NB4 (cell line): ENCODE data around the gene SIK2.

ENCODE experiments used
- DNase-seq: peaks from one replicate; pipeline ENCODE4 v3.0.0; 2010; ENCODE audit warnings: low read depth
- H3K4me3 ChIP-seq: one replicate; pipeline ENCODE4 v1.5.1; 2011; ENCODE audit warnings: mild to moderate bottlenecking, low read depth, low read length, moderate library complexity
- MYC ChIP-seq: IDR thresholded peaks from 2 replicates; pipeline ENCODE4 v1.6.1; 2011; ENCODE audit warnings: low read depth, low read length
- POLR2A ChIP-seq: IDR thresholded peaks from 2 replicates; pipeline ENCODE4 v1.6.1; 2011; ENCODE audit warnings: mild to moderate bottlenecking; ENCODE audit not compliant: insufficient read length; ENCODE audit errors: extremely low read depth
- TF ChIP-seq, protein P1 (sequence below): IDR thresholded peaks from 2 replicates; pipeline ENCODE4 v1.6.1; 2011; ENCODE audit warnings: low read depth, low read length
- TF ChIP-seq, protein P2 (sequence below): IDR thresholded peaks from one replicate; pipeline ENCODE4 v1.5.1; 2012; ENCODE audit warnings: low read depth, low read length

The SIK2 gene

DNA sequence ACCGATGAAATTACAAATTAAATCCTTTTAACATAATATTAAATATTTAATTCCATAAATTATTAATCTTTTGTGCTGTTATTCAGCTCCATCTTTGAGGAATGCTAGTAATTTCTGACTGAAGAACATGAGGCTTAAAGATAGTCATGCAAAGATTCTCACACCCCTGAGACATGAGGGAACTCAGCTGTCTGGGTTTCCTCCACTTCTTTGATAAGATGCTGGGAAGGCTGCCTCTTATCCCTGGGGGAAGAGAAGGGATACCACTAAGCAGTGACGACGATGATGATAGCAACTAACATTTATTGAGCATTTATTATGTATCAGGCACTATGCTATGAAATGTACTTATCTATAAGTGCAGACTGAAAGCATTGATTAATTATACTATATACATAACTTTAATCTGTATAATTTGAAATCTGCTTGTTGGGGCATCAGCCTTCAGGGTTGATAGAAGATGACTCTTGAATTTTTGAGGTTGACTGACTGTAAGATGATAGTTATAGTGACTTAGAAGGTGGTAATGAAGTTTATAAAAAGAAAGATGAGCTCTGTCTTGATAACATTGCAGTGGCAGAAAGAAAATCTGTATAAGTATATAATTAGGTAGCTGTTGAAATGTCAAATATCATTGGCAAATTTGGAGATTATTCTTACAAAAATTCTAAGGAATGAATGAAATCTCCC lies 78.4 kb downstream of the SIK2 start:
- no peak overlapping the region for H3K4me3 ChIP-seq
- no peak for DNase-seq
- TF ChIP-seq POLR2A (no peak), MYC (no peak)
- TF ChIP-seq, protein P1, sequence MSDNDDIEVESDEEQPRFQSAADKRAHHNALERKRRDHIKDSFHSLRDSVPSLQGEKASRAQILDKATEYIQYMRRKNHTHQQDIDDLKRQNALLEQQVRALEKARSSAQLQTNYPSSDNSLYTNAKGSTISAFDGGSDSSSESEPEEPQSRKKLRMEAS: no peak
- TF ChIP-seq, protein P2, sequence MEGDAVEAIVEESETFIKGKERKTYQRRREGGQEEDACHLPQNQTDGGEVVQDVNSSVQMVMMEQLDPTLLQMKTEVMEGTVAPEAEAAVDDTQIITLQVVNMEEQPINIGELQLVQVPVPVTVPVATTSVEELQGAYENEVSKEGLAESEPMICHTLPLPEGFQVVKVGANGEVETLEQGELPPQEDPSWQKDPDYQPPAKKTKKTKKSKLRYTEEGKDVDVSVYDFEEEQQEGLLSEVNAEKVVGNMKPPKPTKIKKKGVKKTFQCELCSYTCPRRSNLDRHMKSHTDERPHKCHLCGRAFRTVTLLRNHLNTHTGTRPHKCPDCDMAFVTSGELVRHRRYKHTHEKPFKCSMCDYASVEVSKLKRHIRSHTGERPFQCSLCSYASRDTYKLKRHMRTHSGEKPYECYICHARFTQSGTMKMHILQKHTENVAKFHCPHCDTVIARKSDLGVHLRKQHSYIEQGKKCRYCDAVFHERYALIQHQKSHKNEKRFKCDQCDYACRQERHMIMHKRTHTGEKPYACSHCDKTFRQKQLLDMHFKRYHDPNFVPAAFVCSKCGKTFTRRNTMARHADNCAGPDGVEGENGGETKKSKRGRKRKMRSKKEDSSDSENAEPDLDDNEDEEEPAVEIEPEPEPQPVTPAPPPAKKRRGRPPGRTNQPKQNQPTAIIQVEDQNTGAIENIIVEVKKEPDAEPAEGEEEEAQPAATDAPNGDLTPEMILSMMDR: no peak

DNA sequence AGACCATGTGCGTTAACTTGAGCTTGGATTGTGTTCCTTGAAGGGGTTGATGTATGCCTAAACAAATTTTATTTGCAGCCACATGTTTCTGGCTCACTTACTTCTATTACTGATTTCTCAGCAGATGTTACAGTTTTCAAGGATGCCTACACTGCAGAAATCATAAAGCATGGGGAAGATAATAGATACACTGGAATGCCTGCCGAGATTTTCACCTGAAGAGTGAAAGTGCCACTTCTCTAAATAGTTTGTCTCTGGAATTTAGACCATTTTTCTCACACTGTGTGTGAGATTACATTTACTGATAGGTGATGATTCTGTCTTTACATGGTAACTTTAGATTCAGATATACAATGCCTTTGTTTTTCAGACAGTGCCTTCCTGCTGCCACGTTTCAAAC lies 81.6 kb downstream of the SIK2 start:
- H3K4me3 ChIP-seq: no peak overlapping the region
- DNase-seq: no peak
- TF ChIP-seq POLR2A: no peak
- TF ChIP-seq MYC: no peak

- H3K4me3 ChIP-seq: no peak overlapping the region
- TF ChIP-seq, protein P1: no peak
- no peak for TF ChIP-seq POLR2A
- TF ChIP-seq, protein P2: no peak
- no peak for TF ChIP-seq MYC
- no peak for DNase-seq
Measured at GRCh38 chr11:111684251-111684650, 82.0 kb downstream of the SIK2 start.

DNA sequence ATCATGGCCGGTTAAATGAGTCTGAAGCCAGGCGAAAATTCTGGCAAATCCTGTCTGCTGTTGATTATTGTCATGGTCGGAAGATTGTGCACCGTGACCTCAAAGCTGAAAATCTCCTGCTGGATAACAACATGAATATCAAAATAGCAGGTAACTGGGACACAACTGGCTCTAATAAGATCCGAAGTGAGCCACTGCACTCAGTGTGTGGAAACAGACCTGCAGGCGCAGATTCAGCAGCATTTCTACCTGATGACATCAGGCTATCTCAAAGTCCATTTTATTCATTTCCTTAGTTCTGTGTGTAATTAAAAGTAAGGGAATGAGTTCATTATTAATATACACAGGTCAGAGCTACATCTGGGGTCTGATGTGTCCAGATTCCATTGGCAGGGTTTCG lies 85.8 kb downstream of the SIK2 start:
- TF ChIP-seq POLR2A: no peak
- TF ChIP-seq, protein P2: no peak
- TF ChIP-seq, protein P1: no peak
- TF ChIP-seq MYC: no peak
- no peak for DNase-seq

DNA sequence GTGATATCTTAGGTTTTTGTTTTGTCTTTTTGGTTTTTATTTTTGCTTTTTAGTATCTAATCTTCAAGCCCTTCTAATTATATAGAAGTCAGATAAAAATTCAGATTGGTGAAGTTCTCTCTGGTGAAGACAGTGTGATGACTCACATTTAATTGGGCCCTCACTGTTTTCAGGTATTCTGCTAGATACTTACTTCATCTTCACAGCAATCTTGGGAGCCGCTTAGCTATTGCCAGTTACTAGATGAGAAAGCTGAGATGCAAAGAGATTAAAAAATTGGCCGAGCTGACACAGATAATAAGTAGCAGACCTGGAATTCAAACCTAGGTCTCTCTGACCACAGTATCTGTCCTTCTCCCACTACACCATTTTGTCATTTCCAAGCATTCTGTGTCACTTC lies 88.9 kb downstream of the SIK2 start:
- TF ChIP-seq, protein P2: no peak
- TF ChIP-seq POLR2A: no peak
- TF ChIP-seq, protein P1: no peak
- TF ChIP-seq MYC: no peak
- H3K4me3 ChIP-seq: no peak overlapping the region
- no peak for DNase-seq

More for the DNA sequence above, 85.8 kb downstream of the SIK2 start:
- no peak overlapping the region for H3K4me3 ChIP-seq

DNA sequence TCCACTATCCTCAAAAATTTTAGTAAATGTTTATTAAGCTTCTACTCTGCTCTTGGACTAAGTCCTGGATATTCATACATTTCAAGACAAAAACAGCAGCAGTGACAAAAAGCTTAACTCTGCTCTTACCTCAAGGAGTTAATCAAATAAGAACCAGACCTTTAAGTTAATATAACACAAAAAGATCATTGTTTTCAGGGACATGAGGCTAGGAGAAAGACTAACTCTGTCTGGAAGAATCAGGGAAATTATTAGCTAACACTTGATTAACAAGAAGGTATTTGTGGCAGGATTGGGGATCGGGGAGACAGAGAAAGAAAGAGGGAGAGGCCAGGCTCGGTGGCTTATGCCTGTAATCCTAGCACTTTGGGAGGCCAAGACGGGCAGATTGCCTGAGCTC lies 89.5 kb downstream of the SIK2 start:
- no peak overlapping the region for H3K4me3 ChIP-seq
- no peak for DNase-seq
- no peak for TF ChIP-seq MYC
- TF ChIP-seq, protein P1: no peak
- TF ChIP-seq POLR2A: no peak
- TF ChIP-seq, protein P2: no peak
